ENCODE results near the gene JTB. TPM values are rescaled to one million over a fixed set of nuclear protein-coding genes. Genes with fewer than 3 reads are reported as not detected.

The JTB gene
- total and polyA plus RNA-seq, 9 of the 15 experiments (the other 6 are each of a cell fraction or from before 2014, with no cell fraction given), result 24.7 to 308 (median 151) TPM

DNA sequence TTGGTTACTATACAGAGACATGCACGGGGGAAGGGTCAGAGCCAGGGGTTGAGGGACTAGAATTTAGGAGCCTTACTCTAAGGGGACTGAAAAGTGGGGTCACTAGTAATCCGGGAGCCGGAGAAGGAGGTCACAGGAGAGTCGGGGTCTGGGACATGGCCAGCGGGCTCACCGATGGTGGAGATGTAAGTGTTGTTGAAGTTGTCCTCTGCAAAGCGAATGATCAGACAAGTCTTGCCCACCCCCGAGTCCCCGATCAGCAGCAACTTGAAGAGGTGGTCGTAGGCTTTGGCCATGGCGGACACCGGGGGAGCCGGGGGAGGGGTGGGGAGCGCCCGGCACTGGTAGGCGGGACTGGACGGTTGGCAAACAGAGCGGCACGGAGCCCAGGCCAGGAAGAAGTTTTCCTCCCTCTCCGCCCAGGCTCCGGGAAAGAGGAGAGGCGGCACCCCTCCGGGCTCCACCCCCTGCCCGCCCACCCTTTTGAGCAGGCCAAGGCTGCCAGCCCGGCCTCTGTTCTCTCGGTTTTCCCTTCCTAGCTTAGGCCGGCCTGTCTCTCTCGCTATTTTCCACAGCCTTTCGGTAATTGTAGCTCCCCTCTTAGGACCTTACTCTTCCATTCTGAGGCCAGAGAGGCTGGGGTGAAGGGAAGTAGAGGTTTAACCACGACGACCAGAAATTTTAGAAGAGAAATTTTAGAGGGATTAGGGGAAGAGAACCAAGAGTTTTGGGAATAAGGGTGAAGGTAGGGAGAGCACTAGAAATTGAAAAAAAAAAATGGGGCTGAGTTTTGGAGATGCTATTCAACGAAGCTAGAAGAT is 8.7 kb upstream of the JTB start, which contains the start of gene RAB13 (continued):
- TF ChIP-seq, protein P1, sequence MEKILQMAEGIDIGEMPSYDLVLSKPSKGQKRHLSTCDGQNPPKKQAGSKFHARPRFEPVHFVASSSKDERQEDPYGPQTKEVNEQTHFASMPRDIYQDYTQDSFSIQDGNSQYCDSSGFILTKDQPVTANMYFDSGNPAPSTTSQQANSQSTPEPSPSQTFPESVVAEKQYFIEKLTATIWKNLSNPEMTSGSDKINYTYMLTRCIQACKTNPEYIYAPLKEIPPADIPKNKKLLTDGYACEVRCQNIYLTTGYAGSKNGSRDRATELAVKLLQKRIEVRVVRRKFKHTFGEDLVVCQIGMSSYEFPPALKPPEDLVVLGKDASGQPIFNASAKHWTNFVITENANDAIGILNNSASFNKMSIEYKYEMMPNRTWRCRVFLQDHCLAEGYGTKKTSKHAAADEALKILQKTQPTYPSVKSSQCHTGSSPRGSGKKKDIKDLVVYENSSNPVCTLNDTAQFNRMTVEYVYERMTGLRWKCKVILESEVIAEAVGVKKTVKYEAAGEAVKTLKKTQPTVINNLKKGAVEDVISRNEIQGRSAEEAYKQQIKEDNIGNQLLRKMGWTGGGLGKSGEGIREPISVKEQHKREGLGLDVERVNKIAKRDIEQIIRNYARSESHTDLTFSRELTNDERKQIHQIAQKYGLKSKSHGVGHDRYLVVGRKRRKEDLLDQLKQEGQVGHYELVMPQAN (IDR thresholded peaks at IDR 0.05; ENCODE audit: borderline replicate concordance), result peak; percentile 9; the same call in 1 of the 2 replicates
- TF ChIP-seq PTBP1 (IDR thresholded peaks at IDR 0.05; ENCODE audit: low read depth, low read length) (no peak), ZSCAN32 (CRISPR knock-in tag; IDR thresholded peaks at IDR 0.05) (no peak), ARID2 (IDR thresholded peaks at IDR 0.05) (no peak), ZFX (CRISPR knock-in tag; IDR thresholded peaks at IDR 0.05) (peak; percentile 47), ZNF3 (CRISPR knock-in tag; IDR thresholded peaks at IDR 0.05) (no peak), KHSRP (IDR thresholded peaks at IDR 0.05) (no peak), TAL1 (IDR thresholded peaks at IDR 0.05) (no peak), SMARCE1 (IDR thresholded peaks at IDR 0.05) (no peak), WHSC1 (IDR thresholded peaks at IDR 0.05; ENCODE audit: low read length) (no peak), PHF8 (IDR thresholded peaks at IDR 0.05; ENCODE audit: borderline replicate concordance, low read length) (peak; percentile 43; the same call in 1 of the 2 replicates), RBBP5 (IDR thresholded peaks at IDR 0.05; ENCODE audit: borderline replicate concordance, insufficient read depth, low read length, poor library complexity, severe bottlenecking) (no peak), DMBX1 (CRISPR knock-in tag; IDR thresholded peaks at IDR 0.05; ENCODE audit: borderline replicate concordance) (no peak), NFE2L1 (tag; IDR thresholded peaks at IDR 0.05; ENCODE audit: borderline replicate concordance, low read depth) (no peak), CBFA2T3 (IDR thresholded peaks at IDR 0.05) (no peak)
- TF ChIP-seq, protein P2, sequence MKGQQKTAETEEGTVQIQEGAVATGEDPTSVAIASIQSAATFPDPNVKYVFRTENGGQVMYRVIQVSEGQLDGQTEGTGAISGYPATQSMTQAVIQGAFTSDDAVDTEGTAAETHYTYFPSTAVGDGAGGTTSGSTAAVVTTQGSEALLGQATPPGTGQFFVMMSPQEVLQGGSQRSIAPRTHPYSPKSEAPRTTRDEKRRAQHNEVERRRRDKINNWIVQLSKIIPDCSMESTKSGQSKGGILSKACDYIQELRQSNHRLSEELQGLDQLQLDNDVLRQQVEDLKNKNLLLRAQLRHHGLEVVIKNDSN (CRISPR knock-in tag; IDR thresholded peaks at IDR 0.05), result 0 out of 2 replicates have a peak, but pooled peaks have one; percentile 3
- TF ChIP-seq, protein P3, sequence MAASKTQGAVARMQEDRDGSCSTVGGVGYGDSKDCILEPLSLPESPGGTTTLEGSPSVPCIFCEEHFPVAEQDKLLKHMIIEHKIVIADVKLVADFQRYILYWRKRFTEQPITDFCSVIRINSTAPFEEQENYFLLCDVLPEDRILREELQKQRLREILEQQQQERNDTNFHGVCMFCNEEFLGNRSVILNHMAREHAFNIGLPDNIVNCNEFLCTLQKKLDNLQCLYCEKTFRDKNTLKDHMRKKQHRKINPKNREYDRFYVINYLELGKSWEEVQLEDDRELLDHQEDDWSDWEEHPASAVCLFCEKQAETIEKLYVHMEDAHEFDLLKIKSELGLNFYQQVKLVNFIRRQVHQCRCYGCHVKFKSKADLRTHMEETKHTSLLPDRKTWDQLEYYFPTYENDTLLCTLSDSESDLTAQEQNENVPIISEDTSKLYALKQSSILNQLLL (CRISPR knock-in tag; IDR thresholded peaks at IDR 0.05; ENCODE audit: borderline replicate concordance), result no peak
- TF ChIP-seq, protein P4, sequence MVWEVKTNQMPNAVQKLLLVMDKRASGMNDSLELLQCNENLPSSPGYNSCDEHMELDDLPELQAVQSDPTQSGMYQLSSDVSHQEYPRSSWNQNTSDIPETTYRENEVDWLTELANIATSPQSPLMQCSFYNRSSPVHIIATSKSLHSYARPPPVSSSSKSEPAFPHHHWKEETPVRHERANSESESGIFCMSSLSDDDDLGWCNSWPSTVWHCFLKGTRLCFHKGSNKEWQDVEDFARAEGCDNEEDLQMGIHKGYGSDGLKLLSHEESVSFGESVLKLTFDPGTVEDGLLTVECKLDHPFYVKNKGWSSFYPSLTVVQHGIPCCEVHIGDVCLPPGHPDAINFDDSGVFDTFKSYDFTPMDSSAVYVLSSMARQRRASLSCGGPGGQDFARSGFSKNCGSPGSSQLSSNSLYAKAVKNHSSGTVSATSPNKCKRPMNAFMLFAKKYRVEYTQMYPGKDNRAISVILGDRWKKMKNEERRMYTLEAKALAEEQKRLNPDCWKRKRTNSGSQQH (CRISPR knock-in tag; IDR thresholded peaks at IDR 0.05), result 0 out of 2 replicates have a peak, but pooled peaks have one; percentile 6
- TF ChIP-seq, protein P5, sequence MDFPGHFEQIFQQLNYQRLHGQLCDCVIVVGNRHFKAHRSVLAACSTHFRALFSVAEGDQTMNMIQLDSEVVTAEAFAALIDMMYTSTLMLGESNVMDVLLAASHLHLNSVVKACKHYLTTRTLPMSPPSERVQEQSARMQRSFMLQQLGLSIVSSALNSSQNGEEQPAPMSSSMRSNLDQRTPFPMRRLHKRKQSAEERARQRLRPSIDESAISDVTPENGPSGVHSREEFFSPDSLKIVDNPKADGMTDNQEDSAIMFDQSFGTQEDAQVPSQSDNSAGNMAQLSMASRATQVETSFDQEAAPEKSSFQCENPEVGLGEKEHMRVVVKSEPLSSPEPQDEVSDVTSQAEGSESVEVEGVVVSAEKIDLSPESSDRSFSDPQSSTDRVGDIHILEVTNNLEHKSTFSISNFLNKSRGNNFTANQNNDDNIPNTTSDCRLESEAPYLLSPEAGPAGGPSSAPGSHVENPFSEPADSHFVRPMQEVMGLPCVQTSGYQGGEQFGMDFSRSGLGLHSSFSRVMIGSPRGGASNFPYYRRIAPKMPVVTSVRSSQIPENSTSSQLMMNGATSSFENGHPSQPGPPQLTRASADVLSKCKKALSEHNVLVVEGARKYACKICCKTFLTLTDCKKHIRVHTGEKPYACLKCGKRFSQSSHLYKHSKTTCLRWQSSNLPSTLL (IDR thresholded peaks at IDR 0.05), result no peak
- TF ChIP-seq, protein P6, sequence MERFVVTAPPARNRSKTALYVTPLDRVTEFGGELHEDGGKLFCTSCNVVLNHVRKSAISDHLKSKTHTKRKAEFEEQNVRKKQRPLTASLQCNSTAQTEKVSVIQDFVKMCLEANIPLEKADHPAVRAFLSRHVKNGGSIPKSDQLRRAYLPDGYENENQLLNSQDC (CRISPR knock-in tag; IDR thresholded peaks at IDR 0.05), result no peak
